ENCODE results near the gene DNAH6. TPM values are rescaled to one million over a fixed set of nuclear protein-coding genes. Genes with fewer than 3 reads are reported as not detected.

Gene DNAH6
- polyA plus RNA-seq, 3 donors, result 0.04 TPM; not detected in 2

DNA sequence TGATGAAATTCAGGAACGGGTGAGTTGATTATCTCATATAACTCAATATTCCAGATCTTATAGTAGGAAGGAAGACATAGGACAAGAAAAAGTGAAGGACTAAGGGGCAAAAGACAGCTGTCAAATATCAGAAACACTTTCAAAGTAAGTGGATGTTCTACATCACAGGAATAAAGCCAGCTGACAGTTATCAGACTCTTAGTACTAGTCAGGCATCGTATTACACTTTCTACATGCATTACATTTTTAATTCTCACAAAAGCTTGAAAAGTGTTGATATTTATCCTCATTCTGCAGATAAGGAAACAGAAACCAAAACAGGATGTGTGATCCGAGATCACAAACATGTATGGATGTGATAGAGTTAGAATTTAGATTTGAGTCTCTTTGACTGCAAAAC lies 63.4 kb downstream of the DNAH6 start:
- H3K4me1 Mint-ChIP-seq, result no peaks in the 10 kb centered on the region
- TF ChIP-seq, protein P1, sequence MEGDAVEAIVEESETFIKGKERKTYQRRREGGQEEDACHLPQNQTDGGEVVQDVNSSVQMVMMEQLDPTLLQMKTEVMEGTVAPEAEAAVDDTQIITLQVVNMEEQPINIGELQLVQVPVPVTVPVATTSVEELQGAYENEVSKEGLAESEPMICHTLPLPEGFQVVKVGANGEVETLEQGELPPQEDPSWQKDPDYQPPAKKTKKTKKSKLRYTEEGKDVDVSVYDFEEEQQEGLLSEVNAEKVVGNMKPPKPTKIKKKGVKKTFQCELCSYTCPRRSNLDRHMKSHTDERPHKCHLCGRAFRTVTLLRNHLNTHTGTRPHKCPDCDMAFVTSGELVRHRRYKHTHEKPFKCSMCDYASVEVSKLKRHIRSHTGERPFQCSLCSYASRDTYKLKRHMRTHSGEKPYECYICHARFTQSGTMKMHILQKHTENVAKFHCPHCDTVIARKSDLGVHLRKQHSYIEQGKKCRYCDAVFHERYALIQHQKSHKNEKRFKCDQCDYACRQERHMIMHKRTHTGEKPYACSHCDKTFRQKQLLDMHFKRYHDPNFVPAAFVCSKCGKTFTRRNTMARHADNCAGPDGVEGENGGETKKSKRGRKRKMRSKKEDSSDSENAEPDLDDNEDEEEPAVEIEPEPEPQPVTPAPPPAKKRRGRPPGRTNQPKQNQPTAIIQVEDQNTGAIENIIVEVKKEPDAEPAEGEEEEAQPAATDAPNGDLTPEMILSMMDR (IDR thresholded peaks at IDR 0.05), result no peak
- H3K27ac ChIP-seq (ENCODE audit: low read depth in 1 of 2, low read length in 2 of 2), result no peak overlapping the region
- H3K9ac ChIP-seq (ENCODE audit: insufficient read depth, low read length, poor library complexity, severe bottlenecking), result no peak overlapping the region
- intact Hi-C loops (cut with micrococcal nuclease), result no loop called here
- peaks cover 0 to 10% (median 2%) of the 10 kb centered on the region in 7 donors for H3K9me3 Mint-ChIP-seq
- no peak overlapping the region for H2AFZ ChIP-seq (ENCODE audit: insufficient read depth, low read depth, low read length, poor library complexity, severe bottlenecking)
- H3K27ac Mint-ChIP-seq, result no peak overlapping the region
- no peak for DNase-seq
- no peaks in the 10 kb centered on the region for H3K9me3 ChIP-seq (replicated peaks in 1 of 2; ENCODE audit: control insufficient read depth in 1 of 2, insufficient read depth in 1 of 2, low read length in 2 of 2)
- no peaks in the 10 kb centered on the region for H3K36me3 ChIP-seq (replicated peaks in 1 of 2; ENCODE audit: control insufficient read depth in 1 of 2, insufficient read depth in 2 of 2, low read length in 2 of 2)
- H3K27me3 Mint-ChIP-seq (ENCODE audit: low read depth in 3 of 3), result peaks cover 0 to 5% (median 4%) of the 10 kb centered on the region in 3 donors
- no peaks in the 10 kb centered on the region for H3K4me1 ChIP-seq (ENCODE audit: control insufficient read depth in 1 of 2, insufficient read depth in 2 of 2, low read length in 2 of 2)
- no CpG with 5 or more reads among the region's 3 CpGs for WGBS (ENCODE audit: insufficient coverage)
- no peaks in the 10 kb centered on the region for H4K20me1 ChIP-seq (ENCODE audit: insufficient read depth, low read length)
- no peak overlapping the region for H3K4me3 ChIP-seq (replicated peaks in 1 of 3; ENCODE audit: low read depth in 2 of 3, low read length in 3 of 3)
- H3K36me3 Mint-ChIP-seq, result no peaks in the 10 kb centered on the region
- H3K27me3 ChIP-seq (ENCODE audit: control insufficient read depth in 2 of 2, insufficient read depth in 2 of 2, low read length in 2 of 2), result no peaks in the 10 kb centered on the region
- H3K4me2 ChIP-seq (replicated peaks; ENCODE audit: extremely low read depth, low read length, poor library complexity, severe bottlenecking), result no peak overlapping the region
- no peaks in the 10 kb centered on the region for H3K79me2 ChIP-seq (ENCODE audit: insufficient read depth, low read length)
- H3K4me3 Mint-ChIP-seq, result no peak overlapping the region

DNA sequence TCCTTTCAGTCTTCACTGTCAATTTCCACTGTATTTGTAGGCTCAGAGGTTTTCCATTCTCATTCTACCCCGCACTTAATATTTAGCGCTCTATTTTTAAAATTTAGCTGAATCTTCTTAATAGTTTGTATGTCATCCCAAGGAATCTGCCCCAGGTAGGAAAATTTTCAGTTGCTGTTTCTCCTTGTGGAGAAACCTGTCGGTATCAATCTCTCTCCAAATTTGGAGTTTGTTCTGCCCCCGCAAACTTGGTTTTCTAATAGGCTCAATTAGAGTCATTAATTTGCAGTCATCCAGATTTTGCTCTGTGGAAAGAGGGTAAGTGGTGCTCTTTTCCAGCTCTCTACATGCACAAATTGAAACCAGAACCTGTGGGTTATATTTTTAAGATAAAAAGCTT lies 87.6 kb downstream of the DNAH6 start:
- TF ChIP-seq, protein P1 (IDR thresholded peaks at IDR 0.05), result no peak
- H3K27me3 Mint-ChIP-seq (ENCODE audit: low read depth in 3 of 3), result peaks cover 0 to 2% (median 0%) of the 10 kb centered on the region in 3 donors
- H3K27ac Mint-ChIP-seq, result no peak overlapping the region
- Histone ChIP-seq H3K27me3 (ENCODE audit: control insufficient read depth in 2 of 2, insufficient read depth in 2 of 2, low read length in 2 of 2) (no peaks in the 10 kb centered on the region), H3K79me2 (ENCODE audit: insufficient read depth, low read length) (no peaks in the 10 kb centered on the region), H4K20me1 (ENCODE audit: insufficient read depth, low read length) (no peaks in the 10 kb centered on the region), H3K4me1 (ENCODE audit: control insufficient read depth in 1 of 2, insufficient read depth in 2 of 2, low read length in 2 of 2) (no peaks in the 10 kb centered on the region), H3K27ac (ENCODE audit: low read depth in 1 of 2, low read length in 2 of 2) (no peak overlapping the region), H3K4me2 (replicated peaks; ENCODE audit: extremely low read depth, low read length, poor library complexity, severe bottlenecking) (no peak overlapping the region), H3K4me3 (replicated peaks in 1 of 3; ENCODE audit: low read depth in 2 of 3, low read length in 3 of 3) (no peak overlapping the region), H3K9ac (ENCODE audit: insufficient read depth, low read length, poor library complexity, severe bottlenecking) (no peak overlapping the region), H3K36me3 (replicated peaks in 1 of 2; ENCODE audit: control insufficient read depth in 1 of 2, insufficient read depth in 2 of 2, low read length in 2 of 2) (no peaks in the 10 kb centered on the region), H3K9me3 (replicated peaks in 1 of 2; ENCODE audit: control insufficient read depth in 1 of 2, insufficient read depth in 1 of 2, low read length in 2 of 2) (no peaks in the 10 kb centered on the region), H2AFZ (ENCODE audit: insufficient read depth, low read depth, low read length, poor library complexity, severe bottlenecking) (no peak overlapping the region)
- WGBS (ENCODE audit: insufficient coverage), result no CpG with 5 or more reads among the region's 4 CpGs
- intact Hi-C loops (cut with micrococcal nuclease), result no loop called here
- no peaks in the 10 kb centered on the region for H3K4me1 Mint-ChIP-seq
- H3K9me3 Mint-ChIP-seq, result peaks cover 0 to 13% (median 4%) of the 10 kb centered on the region in 7 donors
- no peak overlapping the region for H3K4me3 Mint-ChIP-seq
- no peaks in the 10 kb centered on the region for H3K36me3 Mint-ChIP-seq
- DNase-seq, result no peak
